8988T (cell line): ENCODE measurements around the gene TNIK.

Source experiments
- DNase-seq: peaks from one replicate; pipeline ENCODE4 v3.0.0; 2011

Gene TNIK

DNA sequence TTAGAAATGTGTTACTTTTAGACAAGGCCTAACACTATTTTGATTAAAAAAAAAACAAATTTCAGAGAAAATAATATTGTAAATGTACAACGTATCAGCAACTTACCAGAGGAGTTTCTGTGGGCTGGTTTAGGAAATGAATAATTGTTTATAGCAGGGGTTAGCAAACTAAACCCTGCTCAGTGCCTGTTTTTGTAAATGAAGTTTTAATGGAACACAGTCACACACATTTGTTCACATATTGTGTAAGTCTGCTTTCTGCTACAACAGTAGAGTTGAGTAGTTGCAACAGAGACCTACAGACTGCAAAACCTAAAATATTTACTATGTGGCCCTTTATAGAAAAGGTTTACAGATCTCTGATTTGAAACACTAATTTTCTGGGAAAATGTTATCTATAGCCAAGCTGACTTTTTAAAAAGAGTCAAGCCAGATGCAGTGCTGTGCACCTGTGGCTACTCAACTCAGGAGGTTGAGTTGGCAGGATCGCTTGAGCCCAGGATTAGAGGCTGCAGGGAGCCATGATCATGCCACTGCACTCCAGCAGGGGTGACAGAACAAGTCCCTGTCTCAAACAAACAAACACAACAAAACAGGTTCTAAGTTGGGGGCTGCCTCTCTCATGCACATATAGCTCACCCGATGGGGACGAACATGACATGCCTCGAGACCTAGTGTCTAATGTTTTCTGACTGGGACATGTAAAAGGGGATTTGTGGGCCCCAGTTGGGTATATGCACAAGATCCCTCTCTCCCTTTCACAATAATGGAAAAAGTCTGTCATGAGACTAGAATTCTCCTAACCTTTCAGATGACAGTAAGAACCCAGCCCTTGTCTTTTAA lies 182.5 kb downstream of the TNIK start:
- DNase-seq, result no peak

DNA sequence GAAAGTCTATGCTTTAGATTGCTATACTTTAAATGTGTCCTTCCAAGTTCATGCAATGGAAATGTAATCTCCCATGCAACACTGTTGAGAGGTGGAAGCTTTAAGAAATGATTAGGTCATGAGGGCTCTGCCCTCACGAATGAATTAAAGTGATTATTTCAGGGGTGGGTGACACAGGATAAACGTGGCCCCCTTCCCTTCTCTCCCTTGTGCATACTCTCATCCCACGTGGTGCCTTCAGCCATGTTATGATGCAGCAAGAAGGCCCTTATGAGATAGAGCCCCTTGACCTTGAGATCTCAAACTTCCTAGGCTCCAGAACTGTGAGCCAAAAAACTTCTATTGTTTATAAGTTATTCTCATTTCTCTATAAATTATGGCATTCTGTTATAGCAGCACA lies 183.3 kb downstream of the TNIK start:
- no peak for DNase-seq

DNA sequence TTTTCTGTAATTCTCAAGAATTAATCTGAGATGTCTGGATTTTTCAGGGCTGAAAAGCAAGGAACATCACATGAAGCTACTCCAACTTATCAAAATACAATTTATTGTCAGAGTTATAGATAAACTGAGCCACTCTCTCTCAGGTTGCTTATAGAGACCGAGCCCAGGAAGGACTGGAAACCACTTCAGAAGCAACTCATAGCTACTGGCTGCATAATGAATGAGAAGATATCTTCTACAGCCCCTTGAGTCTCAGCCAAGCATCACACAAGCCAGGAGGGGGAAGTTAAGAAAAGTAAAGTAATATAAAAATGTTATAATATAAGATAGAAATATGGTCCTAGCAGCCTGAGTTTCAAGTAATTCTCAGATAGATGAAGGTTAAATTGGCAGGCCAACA lies 186.0 kb downstream of the TNIK start:
- DNase-seq, result no peak

DNA sequence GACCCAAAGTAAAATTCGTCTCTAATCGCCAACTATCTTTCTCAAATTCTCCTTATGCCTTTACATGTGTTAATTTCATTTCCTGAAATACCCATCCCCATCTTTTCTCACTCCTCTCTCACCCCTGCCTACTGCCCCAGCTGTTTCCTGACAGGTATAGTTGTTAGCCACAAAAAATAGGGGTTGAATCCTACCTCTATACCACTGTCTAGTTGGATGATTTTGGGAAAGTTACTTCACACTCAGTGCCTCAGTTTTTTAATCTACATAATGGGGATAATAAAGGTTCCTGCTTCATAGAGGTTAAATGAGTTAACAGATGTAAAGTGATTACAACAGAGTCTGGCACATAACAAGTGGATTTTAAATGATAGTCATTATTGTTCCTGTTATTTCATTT lies 189.7 kb downstream of the TNIK start:
- DNase-seq, result no peak

DNA sequence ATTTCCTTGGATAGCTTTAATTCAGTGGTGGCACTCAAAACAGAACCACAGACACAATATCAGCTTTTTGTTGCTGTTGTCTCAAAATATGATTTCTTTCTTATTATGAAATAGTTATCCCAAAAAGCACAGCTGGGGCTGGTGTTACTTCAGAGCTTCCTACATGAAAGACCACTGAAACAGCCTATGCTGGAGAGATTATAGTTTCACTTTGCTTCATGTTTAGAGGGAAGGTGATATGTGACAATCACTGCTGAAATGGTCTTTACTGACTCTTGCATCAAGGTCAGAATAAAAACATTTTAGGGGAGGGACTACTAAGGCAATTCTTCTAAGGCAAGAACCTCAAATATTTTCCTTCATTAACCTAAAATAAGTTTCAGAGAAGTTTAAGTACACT lies 190.7 kb downstream of the TNIK start:
- no peak for DNase-seq

DNA sequence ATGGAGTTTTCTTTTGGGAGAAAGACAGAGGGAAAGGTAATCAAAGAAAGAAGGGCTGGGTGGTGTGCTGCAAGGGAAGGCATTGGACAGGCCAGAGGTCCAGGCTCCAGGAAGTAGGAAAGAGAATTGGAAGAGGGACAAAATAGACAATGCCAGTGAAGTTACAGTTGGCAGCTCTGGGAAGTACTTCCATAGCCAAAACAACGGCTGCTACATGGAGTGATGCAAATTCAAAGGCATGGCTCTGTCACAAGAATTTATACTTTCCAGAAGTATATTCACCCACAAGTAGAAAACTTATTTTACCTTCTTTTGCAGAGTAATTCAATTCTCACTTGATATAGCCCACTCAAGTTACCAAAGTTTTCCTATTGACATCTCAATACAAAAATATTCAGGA lies 191.5 kb downstream of the TNIK start:
- DNase-seq, result no peak

DNA sequence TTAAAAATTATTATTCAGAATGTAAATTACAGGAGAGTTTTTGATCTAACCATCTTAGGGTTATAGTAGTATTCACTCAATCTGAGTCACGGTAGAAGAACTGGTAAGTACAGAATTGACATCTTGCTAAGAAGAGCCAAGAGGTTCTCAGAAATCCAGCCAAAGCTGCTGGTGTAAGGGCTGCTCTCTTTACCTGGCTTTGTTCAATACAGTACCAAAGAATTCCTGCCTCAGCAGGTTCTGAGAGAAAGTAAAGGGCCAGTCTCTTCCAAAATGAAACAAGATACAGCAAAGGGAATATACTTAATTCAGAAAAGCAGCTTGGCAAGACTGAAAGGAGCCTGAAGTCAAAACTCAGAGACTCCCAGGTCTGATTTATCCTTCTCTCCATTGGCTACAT lies 193.1 kb downstream of the TNIK start:
- DNase-seq, result no peak

DNA sequence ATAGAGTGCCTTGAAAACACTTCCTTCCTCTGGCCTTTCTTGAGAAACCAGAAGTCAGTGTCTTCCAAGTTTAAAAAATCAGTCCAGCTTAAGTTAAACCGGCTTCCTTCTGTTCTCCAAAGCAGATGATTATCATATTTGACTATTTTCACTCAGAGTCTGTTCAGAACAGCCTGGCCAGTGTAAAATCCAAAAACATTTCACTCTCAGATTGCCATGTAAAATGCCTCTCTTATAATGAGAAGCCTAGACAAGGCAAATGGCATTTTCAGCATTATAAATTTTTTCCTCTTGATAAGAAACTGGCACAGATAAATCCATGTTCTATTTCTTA lies 193.5 kb downstream of the TNIK start:
- DNase-seq, result no peak

DNA sequence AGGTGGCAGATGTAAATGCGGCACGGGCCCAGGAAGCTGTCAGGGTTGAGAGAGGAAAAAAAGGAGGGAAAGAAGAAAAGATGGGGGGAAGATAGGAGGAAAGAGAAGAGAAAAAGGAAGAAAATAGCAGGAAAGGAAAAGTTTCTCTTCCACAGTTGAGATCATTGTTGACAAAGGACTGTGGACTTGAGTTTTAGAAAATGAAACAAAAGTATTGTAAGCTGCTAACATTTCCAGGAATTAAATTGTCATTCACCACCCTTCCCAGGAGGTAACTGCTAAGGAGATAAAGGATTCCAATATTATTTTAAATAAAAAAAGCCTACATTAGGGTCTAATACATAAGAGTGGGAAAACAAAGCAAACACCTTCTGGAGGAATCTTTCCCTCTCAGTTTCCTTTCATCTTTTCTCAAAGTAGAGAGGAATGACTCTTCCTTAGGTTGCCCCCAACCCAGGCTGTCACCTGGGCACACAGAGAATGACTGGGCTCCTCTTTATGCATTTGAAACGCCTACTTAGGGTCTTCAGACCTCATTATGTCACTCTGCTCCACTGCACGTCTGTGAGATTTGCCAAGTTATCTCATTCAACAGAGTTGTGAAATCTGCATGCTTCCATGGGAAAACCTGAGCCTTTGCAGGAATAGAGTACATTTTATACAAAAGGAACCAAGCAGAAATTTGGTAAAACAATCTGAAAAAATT lies 194.0 kb downstream of the TNIK start:
- no peak for DNase-seq

DNA sequence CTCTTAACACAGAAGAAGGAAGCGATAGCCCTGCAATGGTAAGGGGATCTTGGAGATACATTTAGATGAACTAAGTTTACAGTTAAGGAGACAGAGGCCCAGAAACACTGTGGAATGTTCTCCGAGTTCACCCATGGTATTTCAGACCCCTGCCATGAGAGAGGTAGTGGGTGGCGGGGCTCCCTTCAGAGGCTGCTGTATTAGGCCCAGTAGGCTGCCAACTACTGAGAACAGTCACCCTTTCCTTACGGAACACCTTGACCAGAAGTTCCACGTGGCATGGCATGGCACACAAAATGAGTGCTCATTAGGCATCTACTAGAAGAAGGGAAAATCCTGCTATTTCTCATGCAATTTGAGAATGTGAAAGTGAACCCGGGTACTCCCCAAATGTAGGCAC lies 195.4 kb downstream of the TNIK start:
- DNase-seq, result no peak

DNA sequence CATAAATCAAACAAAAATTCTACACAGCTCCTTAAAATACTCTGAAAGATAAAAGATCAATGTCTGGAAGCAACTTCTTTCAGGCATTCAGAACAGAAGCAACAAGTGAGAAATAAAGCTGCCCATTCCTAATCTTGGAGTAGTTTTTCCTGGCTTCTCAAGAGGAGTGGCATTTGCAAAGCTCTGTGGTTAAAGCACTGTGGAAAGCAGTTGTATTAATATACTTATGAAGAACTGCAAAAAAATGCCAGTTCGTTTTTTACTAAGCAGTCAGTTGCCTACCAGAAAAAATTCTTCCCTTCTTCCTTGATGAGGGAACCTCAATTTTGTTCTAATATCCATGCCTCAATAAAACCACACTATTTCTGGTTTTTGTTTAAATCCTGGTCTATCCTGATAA lies 197.8 kb downstream of the TNIK start:
- DNase-seq, result no peak

DNA sequence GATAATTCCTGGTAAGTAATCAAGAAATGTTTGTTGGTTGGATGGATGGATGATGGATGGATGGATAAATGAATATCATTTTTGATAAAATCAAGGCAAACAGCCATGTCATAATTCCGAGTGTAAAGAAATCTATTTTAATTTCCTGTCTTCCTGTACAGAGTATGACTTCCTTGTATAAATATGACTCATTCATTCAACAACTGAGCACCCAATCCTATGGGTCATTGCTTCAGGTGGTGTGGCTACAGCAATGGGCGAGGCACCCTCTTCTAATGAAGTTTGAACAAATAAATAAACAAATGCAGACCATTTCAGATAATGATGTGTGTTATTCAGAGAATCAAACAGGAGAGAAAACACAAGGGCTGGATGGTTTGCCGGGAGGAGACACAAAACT lies 198.7 kb downstream of the TNIK start:
- DNase-seq, result no peak

DNA sequence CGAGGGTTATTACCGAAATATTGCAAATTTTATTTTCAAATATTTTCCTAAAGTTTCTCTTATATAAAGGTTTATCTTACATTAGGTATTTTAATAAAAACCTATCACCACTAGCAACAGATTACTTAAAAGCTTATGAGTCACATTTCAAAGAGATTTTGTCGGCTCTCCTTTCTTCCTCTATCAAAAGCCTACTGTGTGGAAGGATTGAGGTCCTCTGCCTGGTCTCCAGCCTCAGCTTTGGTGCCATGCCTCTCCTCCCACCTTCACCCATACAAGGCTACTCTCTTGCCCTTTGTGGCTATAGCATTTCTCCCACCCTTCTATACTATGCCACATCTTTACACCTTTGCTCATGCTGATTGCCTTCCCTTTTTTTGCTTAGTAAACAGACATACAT lies 199.3 kb downstream of the TNIK start:
- DNase-seq, result no peak

DNA sequence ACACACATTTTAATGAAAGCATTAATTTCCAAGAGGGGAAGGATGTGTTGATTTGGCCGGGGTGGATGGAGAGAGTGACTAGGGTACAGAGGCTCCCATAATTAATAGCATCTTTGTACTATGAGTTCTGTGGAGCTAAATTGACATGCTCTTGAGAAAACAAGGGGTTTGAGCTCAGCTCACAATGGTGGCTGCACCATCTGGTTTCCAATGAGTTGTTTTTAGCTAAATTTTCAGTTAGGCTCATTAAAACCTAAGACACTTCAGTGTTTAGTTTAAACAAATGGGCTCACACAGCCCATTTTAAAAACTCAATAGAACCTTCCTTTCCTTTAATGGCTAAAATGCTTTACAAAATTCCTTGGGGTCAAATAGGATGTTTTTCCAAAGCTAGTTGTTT lies 199.7 kb downstream of the TNIK start:
- no peak for DNase-seq

DNA sequence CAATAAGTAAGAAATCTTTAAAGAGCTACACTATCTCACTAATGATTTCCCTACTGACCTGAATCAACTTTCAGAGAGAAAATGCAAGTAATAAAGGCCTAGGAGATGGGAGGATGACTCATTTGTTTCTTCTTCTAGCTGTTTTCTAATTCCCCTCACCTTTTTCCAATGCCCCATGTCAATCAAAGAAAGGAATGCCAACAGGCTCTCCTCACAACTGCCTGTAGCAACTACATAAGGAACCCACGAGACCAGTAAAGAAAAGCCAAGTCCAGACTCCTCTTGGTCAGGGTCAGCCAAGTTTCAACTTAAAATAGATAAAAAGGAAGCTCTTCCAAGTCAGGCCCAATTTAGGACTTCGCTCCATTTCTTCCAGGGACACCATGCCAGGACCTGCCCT lies 201.9 kb downstream of the TNIK start:
- DNase-seq, result no peak

DNA sequence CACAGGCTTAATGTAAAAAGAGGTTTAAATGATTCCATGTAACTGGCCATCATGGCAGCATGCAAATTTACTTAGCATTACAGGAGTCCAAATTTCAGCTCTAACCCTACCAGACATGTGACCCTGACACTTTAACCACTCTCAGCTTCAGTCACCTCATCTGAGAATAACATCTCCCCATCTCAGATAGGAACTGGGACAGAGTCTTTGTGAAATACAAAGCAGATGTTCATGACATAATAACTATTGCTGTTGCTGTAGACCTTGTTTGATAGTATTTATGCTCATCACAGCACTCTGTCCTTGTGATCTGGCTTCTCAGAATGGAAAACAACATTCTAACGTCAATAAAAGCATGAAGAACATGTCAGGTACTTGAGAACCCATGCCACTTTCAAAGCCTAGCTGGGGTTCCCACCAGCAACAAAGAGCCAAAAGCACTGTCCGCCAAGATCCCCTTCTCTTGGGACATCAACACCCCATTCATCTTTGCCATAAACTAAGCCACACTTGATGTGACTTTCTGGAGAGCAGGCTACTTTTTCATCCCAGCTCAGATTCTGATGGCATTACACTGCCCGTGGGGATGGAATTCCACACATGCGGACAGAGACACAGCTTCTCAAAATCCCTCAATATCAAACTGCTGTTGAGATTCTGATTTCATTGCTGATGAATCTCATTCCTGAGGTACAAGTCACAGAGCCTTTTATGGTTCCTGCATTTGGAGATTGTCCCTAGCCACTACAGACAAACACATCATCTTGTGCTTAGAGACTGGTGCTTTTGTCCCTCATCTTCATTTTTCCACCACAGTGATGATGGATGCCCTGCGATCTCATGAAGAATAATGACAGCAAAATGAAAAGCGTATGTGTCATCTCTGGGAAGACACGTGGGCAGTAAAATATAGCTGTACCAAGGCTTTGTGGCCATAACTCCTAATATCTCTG lies 202.7 kb downstream of the TNIK start:
- DNase-seq, result no peak

DNA sequence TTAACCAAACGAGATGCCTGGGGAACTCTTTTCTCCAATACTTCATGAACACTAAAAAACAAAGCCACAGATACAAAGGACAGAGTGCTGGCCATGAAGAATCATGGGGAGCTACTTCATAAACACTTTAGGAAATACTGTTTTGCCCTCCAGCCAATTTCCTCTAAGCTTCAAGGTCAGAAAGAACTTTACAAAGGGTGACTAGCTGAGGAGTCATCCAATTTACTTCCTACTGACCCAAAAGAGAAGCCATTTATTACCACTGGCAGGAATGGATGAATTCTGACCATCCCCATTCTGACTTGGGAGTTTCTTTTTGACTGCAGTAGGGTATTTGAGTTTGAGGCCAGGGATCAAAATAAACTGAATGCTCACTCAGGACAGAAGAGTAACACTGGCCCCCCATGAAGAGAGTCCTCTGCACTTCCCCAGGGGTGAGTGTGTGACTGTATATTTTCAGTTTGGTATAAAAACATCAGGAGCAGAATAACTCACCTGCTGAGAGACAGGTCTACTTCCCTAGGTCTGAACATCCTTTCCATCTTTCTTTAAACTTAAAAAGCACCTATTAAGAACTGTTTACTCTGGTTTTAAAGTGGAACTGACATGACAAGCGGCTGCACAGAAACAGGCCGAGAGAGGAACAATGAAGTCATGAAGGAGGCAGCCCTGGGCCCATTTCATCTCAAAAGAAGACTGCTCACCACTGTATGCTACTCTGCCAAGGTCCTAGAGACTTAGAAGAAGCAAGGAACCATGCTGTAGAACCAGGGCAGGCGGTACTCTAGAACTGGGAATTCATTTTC lies 203.6 kb downstream of the TNIK start:
- DNase-seq, result no peak

DNA sequence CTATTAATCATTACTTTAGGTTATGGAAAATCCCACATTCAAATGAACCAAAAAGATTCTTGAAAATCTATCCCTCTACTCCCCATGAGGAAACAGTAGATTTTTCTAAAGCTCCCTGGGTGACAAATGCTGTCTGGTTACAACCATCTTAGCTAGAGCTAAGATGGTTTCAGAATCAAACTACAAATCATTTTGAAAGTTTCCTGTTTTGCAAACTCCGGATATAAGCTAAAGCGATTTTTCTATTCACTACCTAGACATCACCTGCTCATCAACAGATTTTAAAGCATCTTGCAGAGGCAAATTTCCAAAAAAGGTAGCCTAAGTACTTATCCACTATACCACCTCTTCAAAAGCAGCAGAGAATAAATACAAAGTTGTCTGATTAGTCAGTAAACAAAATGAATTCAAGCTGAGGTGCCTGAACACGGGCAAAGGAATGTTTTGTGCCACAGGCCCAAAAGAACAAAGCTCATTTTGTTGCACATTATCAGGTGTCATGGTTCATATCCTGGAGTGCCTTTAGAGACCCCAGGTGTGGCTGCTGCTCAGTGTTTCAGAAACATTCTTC lies 204.9 kb downstream of the TNIK start:
- no peak for DNase-seq

DNA sequence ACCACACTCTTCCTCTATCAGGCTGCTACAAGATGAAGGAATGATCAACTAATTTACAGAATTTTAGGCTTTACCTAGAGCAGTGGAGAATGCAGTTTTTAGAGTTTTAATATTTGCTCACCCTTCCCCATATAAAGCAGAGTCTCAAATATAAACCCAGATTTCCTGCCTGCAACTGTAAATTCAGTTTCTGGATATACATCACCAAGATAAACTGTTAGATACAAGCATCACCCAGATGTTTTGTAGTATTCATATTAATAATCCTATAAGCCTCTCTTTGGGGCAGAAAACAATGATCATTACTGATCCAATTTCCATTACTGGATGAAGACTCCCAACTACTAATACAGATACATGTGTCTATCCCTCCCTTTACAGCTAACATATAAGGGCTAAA lies 205.9 kb downstream of the TNIK start:
- DNase-seq, result no peak

DNA sequence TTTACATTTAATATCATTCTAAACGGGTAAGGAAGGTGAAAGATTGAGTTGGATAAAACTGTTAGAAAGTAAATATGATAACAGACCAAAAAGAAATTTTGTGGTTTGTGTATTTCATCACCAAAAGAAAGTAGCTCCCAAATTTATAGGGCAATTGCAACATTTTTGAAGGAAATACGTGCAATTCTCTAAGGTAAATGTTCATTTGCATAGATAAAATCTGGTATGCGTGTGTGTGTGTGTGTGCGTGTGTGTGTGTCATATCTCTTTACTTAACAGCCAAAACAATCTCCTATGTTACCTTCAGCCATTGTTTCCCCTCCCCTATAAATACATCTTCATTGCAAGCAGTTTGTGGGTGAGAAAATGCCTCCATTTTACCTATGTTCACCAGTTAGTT lies 208.4 kb downstream of the TNIK start:
- no peak for DNase-seq

DNA sequence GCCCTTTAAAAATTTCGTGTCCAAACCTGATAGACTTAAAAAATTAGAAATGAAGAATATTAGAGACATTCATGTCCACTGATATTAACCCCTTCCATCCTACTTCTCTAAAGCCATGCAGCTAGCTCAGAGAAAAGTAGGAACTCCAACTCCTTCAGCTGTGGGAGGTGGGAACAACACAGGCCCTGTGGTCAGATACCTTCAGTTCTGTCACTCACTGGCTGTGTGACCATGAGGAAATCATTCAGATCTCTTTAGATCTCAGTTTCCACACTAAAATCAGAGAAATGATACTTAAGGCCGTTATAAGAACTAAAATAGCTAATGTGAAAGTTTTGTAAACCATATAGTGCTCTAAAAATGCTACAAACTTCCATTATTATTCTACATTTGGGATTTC lies 209.8 kb downstream of the TNIK start:
- DNase-seq, result no peak

DNA sequence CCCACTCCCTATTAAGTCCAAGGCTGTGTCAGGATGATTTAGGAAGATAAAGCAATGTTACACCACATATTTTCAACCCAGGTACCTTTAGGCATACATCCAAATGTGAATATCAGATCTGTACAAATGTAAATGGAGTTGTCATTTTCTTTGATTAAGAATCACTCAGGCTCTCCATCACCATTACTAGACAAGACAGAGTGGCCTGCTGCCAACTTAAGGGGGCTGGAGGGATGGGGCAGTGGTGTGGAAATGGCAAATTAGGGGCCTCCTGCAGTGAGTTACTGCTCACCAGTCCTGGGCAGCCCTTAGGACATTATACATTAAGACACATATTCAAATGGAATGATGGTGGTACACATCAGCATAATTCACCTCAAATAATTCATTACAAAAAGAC lies 211.0 kb downstream of the TNIK start:
- DNase-seq, result no peak
